GM21367 (cell line): ENCODE measurements around the gene SCP2D1.

Source experiments
- ATAC-seq: cut with Tn5 transposase; IDR thresholded peaks from one replicate; pipeline ENCODE4 v1.9.1; 2021; ENCODE audit not compliant: unreplicated experiment

The SCP2D1 gene

DNA sequence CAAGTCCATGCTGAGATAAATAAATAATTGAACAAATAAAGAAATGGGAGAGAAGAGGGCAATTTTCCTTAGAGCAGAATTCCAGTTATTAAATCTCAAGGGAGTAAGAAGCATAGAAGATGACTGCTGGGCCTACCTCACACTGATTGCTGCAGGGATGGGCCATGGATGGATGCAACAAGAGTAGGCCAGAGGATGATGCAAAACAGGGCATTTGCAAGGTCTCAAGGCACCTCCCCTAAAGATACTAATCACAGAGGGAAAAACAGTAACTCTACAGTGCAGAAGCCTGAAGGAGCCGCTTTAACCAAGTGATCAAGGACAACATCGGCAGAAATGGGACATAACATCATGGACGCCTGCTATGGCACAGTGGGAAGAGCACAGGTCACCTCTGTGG, 1.7 kb upstream of the SCP2D1 start:
- ATAC-seq, result no peak

DNA sequence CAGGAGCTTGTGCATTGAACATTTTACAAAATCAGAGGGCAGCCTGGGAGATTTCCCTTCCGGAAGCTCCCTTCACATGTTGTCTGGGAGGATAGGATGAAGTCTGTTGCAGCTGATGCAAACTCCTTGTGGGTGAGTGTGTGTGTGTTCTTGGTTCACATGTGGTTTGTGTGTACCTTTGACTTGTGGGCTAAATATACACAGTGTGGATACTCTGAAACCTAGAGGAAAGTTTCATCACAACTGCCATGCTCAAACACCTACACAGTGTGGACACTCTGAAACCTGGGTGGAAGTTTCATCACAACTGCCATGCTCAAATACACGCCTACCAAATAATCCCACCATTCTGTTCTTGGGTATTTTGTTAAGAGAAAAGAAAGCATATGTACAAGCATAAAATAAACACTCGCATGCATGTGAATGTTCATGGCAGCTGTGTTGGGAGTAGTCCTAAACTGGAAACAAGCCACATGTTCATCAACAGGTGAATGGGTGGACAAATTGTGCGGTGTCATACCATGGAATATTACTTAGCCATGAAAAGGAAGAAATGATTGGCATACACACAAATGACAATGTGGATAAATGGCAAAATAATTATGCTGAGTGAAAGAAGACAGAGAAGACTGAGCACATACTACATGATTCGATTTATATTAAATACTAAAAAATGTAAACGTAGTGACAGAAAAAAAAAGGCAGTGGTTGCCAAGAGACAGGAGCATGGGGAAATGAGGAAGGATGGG, 1.8 kb downstream of the SCP2D1 start:
- ATAC-seq, result no peak

DNA sequence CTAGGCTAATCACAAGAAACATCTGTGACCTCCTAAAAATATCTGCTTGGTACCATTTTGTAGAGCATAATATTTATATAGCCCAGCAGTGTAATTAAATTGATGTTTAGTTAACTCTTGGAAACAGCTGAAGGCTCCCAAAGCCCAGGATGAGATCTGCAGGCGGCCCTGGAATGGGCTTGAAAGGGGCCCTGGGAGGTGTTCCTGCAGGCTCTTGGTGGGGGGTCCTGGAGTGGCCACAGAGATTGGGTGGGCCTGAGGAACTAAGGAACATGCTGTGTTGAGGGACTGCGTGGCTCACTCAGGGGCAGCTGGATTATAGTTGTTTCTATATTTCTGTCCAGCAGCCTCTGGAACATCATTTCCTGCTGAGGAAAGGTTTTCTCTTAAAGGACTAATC, 9.2 kb downstream of the SCP2D1 start:
- ATAC-seq, result no peak

DNA sequence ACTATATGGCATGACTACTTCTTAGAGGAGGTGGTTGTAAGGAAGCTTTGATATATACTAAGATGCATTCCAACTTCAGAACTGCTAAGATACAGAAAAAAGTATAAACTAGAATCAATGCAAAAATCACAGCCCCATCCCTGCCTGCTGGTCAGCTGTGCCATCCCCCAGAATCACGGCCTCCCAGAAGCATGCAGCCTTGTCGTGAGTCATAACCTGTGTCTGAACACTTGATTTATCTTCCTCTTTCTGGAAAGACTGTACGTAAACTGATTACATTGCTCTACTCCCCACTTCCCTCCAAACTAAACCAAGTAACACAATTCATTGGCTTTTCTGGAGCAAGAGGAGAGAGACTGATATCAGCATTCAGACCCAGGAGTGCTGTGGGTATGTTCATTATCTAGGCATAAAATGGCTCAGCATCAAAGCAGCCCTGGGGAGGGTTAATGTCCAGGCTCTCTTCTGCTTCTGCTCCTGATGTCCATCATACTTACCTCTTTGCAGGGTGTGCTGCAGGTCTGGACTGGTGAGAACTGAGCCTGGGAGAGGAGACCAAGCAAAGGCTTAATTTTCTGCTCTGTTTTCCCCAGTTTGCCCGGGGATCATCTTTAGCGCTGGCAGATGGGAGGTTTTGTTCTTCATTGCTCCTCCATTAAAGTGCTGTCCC, 18.4 kb downstream of the SCP2D1 start:
- no peak for ATAC-seq

DNA sequence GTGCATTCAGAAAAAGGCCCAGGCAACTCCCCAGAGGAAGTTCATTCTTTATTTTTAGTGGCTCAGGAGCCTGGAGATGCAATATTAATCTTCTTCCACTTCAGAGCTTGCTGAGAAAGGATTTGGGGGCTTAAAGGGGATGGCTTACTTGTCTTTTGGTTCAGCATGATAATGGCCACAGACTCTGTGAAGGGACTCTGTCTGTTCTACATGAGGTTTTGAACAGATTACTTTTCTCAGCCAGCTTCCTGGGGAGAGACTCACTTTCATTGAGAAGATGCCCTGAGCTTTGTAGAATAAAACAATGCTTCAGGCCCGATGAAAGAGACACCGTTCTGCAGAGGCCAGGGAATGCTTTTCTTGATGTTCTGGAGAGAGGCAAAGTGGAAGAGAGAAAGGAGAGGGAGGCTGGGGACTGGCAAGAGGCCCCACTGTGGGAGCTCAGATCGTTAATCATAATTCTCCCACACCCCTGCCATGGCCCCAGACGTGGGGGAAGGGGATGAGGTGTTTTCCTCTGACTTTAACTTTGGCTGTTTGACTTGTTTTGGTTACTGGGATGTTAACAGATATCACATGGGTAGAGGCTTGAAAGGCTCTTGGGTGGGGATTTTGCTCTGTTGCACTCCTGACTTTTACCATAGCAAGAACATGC, 19.1 kb downstream of the SCP2D1 start:
- no peak for ATAC-seq

DNA sequence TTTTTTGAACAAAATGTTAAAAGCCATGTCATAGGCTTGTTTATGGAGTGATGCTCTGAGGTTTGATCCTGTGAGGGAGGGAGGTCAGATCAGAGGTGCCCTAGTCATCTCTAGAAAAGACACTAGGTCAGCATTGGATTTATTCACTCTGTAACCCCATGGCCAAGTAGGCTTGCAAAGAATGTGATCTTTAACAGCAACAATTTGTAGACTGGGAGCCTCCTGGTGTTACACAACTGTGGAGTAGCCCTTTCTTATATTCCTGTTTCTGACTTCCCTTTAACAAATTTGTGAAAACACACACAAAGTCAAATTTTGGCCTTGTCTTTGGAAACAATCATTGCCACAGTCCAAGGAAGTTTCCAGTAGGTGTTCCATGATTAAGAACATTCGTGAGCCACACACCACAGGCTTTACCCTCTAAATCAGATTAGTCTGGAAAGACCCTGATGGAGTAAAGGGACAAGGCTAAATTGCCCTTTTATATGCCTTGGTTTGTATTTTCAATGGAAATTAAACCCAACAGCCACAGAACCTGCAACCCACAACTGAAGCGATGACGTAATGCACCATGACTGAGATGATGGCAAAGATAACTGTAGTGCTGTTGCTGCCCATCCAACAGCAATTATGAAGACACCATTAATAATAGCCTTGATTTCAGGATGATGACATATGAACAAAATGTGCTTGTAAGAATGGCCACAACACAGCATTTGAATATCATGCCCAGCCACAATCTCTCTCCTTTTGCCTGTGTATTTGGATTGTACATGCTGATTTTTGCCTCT, 22.1 kb downstream of the SCP2D1 start:
- ATAC-seq, result no peak

DNA sequence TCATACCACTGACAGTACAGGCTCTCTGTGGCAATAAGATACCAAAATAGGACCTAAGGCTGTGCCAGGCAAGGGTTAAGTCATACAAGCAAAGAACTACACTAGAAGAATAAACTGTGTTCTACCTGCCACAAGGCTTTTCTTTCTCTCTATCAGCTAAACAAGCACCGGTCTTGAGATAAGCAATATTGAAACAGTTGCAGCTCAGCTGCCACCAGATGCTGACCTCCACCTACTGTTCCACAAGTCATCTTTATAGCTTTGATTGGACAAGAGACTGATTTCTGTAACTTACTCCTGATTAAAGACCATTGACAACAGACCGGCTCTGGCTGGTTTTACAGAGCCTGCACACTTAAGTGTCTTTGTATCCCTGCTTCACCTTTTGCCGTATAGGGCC, 24.1 kb downstream of the SCP2D1 start:
- ATAC-seq, result no peak

DNA sequence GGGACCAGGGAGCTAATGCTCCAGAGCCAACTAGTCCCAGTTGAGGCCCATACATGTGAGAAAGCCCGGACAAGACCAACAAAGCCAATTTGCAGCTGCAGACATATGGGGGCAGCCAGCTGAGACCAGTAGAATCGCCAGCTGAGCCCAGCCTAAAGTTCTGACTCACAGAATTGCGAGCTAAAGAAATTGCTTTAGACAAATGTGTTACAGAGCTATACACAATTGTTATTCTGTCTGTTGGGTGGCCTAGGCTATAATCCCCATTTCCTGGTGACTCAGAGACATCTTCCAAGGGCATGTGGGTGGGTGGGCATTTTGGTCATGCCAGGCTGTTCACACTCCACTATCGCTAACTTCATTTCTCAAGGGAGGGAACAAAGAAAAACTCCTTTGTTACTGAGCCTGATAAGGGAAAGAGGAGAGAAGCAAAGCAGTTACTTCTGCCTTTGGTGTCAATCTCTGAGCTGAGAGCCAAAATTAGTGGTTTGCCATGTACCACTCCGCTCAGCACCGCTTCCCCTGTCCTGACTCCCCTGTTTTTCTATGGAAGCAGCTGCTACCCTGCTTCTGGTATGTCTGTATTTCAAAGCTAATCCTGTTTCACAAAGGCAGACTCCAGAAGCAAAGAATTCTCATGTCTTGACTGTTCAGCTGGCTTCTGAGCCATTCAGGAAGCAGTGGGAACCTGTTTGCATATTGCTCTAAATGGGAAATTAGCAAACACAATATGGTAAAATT, 26.1 kb downstream of the SCP2D1 start:
- no peak for ATAC-seq

DNA sequence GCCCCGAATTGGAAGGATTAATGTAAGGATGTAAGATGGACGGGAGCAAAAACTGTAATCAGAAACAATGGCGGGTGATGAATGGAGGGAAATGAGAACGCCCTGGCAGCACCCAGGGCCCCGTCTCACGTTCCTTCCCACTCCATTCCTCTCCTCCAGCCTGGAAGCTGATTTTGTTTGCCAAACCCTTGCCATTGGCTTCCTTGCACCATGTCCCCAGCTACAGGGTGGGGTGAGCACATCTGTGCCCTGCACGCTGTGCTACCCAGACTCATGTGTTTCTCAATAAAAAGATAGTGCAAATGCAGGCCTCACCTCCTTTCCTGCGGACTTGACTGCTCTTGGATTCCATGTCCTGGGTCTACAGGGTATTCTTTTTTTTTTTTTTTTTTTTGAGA, 26.7 kb downstream of the SCP2D1 start:
- ATAC-seq, result no peak

DNA sequence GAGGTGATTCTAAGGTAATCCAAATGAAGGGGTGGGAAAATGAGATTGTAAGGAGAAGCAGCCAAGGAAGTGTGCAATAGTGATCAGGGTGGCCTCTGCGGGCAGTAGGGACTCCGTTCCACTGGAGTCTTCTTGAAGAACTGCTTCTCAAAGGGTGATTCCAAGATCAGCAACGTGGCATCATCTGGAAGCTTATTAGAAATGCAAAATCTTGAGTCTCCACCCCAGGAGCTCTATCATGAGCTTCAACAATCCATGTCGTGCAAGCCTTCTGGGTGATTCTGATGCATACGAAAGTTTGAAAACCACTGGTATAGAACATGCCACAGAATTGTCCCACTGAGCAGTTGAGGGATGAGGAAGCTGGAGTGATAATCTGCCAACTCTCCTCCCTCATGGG, 31.4 kb downstream of the SCP2D1 start:
- ATAC-seq, result no peak

DNA sequence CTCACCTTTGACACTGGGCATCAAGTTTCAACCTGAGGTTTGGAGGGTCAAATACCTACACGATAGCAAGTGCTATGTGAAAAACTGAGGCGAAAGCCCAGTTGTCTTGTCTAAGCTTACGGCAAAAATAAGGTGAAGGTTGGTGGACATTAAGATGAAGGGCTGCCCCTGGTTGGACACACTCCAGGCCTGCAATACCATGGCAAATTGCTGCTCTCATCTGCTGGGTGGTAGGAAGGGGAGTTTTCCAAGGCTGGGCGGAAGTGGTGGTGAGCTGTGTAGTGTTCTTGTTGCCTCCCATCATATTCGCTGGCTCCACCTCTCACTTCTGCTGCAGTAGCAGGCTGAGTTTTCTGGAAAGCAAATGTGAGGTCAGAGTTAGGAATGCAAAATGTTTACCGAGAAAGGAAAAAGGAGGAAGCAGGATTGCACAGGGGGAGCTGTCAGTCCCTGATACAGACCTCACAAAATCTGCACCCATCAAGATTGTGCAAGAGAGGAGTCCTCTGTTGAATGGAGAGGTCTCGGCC, 33.7 kb downstream of the SCP2D1 start:
- no peak for ATAC-seq

DNA sequence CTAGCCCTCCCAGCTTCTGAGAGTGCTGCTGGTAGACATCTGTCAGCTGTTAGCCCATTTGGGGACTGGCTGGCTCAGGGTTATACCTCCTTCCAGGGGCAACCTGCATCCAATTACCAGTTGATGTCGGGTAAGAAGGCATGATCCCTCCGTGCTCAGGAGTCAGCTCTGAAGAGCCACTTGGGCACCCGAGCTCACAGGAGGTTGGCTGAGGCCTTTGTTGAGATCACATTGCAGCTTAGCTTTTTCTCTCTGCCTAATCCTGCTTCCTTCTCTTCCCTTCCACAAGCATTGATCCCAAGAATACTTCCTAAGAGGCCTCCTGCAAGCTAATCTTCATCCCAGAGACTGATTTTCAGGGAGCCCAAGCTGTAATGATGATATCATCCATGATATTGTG, 35.5 kb downstream of the SCP2D1 start:
- no peak for ATAC-seq

DNA sequence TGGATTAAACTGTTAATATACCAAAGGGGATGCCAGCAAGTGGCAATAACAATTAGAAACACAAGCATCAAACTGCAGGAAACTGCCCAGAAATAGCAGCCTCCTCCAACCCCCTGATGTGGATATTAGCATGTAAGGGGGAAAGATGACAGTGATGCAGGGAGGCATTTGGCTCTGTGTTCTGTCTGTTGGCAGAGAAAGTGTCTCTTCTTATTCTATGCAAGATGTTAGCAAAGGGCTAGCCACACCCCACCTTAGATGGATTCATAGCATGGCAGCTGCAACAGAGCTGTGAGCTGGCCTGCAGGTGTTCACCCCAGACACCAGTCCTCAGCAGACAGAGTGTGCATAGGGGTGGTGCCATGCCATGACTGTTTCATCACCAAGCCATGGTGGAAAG, 38.0 kb downstream of the SCP2D1 start:
- no peak for ATAC-seq

DNA sequence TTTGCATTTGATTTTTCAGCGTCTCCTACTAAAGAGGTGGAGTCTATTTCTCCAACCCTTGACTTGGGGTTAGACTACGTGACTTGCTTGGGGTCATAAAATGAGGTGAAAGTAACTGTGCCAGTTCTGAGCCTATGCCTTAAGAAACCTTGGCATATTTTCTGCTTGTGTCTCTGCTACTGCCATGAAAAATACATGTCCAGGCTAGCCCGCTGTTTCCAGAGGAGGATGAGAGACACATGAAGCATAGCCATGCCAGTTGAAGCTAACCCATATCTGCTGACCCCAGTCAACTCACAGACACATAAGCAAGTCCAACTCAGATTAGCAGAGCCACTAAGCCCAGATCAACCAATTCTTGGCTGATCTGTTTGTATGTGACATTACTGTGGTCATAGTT, 38.7 kb downstream of the SCP2D1 start:
- no peak for ATAC-seq

DNA sequence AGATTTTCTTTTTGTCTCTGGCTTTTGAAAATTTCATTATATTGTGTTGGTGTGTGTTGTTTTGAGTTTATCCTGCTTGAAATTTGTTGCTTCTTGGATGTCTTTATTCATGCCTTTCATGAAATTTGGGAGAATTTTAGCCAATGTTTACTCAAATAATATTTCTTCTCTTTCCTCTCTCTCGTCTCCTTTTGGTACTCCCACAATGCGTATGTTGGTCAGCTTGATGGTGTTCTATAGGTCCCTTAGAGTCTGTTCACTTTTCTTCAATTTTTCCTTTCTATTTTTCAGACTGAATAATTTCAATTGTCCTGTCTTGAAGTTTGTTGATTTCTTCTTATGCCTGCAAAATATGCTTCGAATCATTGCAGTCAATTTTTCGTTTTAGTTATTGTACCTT, 39.6 kb downstream of the SCP2D1 start:
- ATAC-seq, result no peak

DNA sequence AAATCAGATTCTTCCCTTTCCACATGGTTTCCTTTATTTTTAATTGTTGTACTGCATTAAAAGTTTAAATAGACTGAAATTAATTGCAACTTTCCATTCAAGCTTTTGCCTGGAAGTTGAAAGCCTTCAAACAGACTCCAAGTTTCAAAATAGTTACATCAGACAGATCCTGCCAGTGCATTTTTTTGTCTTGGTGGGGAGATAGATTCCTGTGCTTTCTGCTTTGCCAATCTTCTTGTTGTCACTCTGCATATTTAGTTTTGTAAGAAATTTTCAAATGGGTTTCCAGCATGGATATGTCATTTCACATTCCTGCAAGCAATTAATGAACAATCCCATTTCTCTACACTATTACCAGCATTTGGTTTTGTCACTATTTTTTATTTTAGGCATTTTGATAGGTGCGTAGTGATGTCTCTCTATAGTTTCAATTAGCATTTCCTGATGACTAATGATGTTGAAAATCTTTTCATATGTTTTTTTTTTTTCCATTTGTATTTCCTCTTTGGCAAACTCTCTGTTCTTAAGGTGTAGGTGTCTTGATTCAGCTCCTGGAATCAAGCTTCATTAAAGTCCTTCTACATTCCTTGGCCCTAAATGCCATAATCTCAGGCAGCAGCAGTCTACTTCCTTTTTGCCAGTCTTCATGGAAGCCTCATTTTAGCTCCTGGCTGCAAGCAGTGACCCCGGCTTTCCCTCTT, 40.5 kb downstream of the SCP2D1 start:
- no peak for ATAC-seq

DNA sequence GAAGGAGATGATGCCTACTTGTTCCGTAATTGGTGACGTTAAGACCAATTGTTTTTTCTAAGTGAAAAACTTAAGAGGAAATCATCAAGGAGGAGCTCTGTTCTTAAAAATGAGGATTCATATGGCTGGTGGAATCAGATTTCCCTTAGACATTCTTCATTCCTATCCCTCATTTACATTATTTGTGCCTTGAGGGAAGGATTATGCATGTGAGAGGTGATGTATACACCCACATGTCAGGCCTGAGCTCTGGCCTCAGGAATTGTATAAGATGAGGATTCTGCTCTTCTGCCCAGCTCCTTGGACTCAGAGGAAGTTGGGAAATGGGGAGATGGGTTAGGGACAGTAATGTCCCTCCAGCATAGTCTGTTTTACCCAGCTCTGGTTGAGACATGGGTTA, 42.3 kb downstream of the SCP2D1 start:
- ATAC-seq, result no peak

DNA sequence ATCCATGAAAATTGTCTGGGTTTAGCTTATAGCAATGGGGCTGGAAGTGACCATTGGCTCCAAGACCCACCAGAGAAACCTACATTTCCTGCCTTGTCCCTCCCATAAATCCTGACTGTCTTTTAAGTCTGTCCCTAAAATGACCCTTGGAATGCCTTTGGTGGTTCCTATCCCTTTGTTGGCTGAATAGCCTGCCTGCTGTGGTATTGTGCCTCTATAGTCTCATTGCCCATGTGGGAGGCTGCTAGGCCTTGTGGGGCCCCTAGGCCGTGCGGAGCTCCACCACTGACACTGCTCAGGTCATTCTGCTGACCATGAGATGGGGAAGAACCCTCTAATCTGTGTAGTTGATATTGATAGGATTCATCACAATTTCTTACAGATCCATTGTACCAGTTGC, 43.3 kb downstream of the SCP2D1 start:
- no peak for ATAC-seq

DNA sequence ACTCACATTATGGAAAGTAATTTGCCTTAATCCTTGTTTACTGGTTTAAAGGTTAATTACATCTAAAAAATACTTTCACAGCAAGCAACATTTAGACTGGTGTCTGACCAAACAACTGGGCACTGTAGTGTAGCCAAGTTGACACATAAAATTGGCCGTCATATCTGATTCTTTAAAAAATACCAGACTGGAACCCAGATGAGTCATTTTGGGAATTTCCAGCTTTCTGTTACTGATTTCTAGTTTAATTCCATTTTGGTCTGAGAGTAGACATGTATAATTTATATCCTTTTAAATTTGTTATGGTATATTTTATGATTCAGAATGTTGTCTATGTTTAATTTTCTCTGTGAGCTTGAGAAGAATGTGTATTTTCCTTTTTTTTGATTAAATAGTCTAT, 44.1 kb downstream of the SCP2D1 start:
- ATAC-seq, result no peak

DNA sequence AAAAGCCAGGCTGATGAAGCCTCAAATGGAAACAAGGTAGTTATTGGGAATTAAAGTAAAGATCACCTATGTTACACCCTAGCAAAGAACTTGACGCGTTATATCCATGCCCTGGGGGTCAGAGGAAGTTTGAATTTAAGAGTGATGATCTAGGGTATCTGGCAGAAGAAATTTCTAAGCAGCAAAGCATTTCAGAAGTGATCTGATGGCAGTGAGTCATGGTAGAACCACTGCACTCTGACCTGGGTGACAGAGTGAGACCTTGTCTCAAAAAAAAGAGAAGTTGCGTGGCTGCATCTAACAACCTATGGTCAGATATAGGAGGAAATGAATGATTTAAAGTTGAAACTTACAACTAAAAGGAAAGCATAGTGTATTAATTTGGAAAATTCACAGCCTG, 45.2 kb downstream of the SCP2D1 start:
- no peak for ATAC-seq
